H1 (cell line): Measurements from ENCODE around the gene CDH18. TPM values are rescaled to one million over a fixed set of nuclear protein-coding genes. Genes with fewer than 3 reads are reported as not detected.

Source experiments
- CTCF ChIA-PET: fragments of 300-600 bp; sonication (Branson Sonifier 250); formaldehyde crosslinking; loops from one replicate; lab custom pipeline; 2021; ENCODE audit not compliant: partially characterized antibody; lab: Charles Lee
- POLR2A ChIA-PET: fragments of 300-600 bp; sonication (Branson Sonifier 250); formaldehyde crosslinking; loops from one replicate; lab custom pipeline; 2021; ENCODE audit warnings: inconsistent platforms; ENCODE audit not compliant: partially characterized antibody; lab: Charles Lee
- DNase-seq, 2 experiments: peaks; one replicate each; pipeline versions ENCODE4 v3.0.0 to v3.0.0-alpha.2; 2010 to 2022; ENCODE audit warnings: low spot score in 2 of 2, low read depth in 1 of 2, mixed read lengths in 1 of 2
- FAIRE-seq: peaks from 2 replicates; lab custom pipeline; 2011; peaks lifted over from hg19 to GRCh38; lab: Jason Lieb, UNC
- H2AFZ ChIP-seq: 2 replicates; pipeline ENCODE4 v1.8.1; 2012; ENCODE audit warnings: low read length, inconsistent platforms
- H2AK5ac ChIP-seq: 2 replicates; pipeline ENCODE4 v1.6.1; 2013; ENCODE audit warnings: low read depth, low read length
- H2BK120ac ChIP-seq: replicated peaks from 2 replicates; pipeline ENCODE3; 2013; ENCODE audit warnings: low read depth, low read length, inconsistent platforms
- H2BK12ac ChIP-seq: 2 replicates; pipeline ENCODE4 v1.6.1; 2013; ENCODE audit warnings: low read depth, low read length
- H2BK15ac ChIP-seq: 2 replicates; pipeline ENCODE4 v1.6.1; 2013; ENCODE audit warnings: low read length
- H2BK20ac ChIP-seq: 2 replicates; pipeline ENCODE4 v1.6.1; 2013; ENCODE audit warnings: low read length
- H2BK5ac ChIP-seq: 2 replicates; pipeline ENCODE4 v1.6.1; 2013; ENCODE audit warnings: low read depth, low read length
- H3K14ac ChIP-seq: 2 replicates; pipeline ENCODE4 v1.6.1; 2013; ENCODE audit warnings: inconsistent platforms; ENCODE audit not compliant: insufficient read length
- H3K18ac ChIP-seq: 2 replicates; pipeline ENCODE4 v1.6.1; 2013; ENCODE audit warnings: low read length; ENCODE audit errors: extremely low read depth
- H3K23ac ChIP-seq: 2 replicates; pipeline ENCODE4 v1.6.1; 2013; ENCODE audit warnings: inconsistent platforms; ENCODE audit not compliant: insufficient read length
- H3K23me2 ChIP-seq: 2 replicates; pipeline ENCODE4 v1.6.1; 2013; ENCODE audit warnings: low read depth, low read length
- H3K27ac ChIP-seq: 2 replicates; pipeline ENCODE4 v1.6.1; 2011; ENCODE audit warnings: low read depth, low read length, inconsistent platforms
- H3K27me3 ChIP-seq, 4 experiments: replicated peaks in 1 of 4; 1 replicate in 1 of 4; 2 replicates in 3 of 4; pipeline versions ENCODE4 v1.6.1 to v1.8.1; 2011 to 2013; ENCODE audit warnings: low read length in 3 of 4, mild to moderate bottlenecking in 3 of 4, inconsistent platforms in 2 of 4, mixed read lengths in 2 of 4, moderate library complexity in 1 of 4; ENCODE audit not compliant: control insufficient read depth in 3 of 4, insufficient read depth in 3 of 4; ENCODE audit errors: extremely low read depth in 1 of 4
- H3K36me3 ChIP-seq, 4 experiments: 2 replicates each; pipeline versions ENCODE4 v1.6.1 to v1.8.1; 2011 to 2013; ENCODE audit warnings: mild to moderate bottlenecking in 4 of 4, low read length in 3 of 4, moderate library complexity in 2 of 4, control low read depth in 1 of 4, inconsistent platforms in 1 of 4; ENCODE audit not compliant: insufficient read depth in 4 of 4, control insufficient read depth in 2 of 4
- H3K4ac ChIP-seq: replicated peaks from 2 replicates; pipeline ENCODE3; 2013; ENCODE audit warnings: low read length, low read depth, mixed read lengths, inconsistent platforms; ENCODE audit not compliant: insufficient read length
- H3K4me1 ChIP-seq, 4 experiments: replicated peaks in 1 of 4; 1 replicate in 1 of 4; 2 replicates in 3 of 4; pipeline versions ENCODE4 v1.6.1 to v1.8.1; 2011 to 2013; ENCODE audit warnings: low read length in 3 of 4, inconsistent platforms in 2 of 4, mixed read lengths in 1 of 4; ENCODE audit not compliant: insufficient read depth in 4 of 4, control insufficient read depth in 3 of 4
- H3K4me2 ChIP-seq, 2 experiments: 2 replicates each; pipeline versions ENCODE4 v1.6.1 to v1.8.1; 2011 to 2013; ENCODE audit warnings: low read depth in 2 of 2, low read length in 2 of 2, control low read depth in 1 of 2, inconsistent platforms in 1 of 2, mild to moderate bottlenecking in 1 of 2; ENCODE audit not compliant: insufficient read depth in 1 of 2
- H3K4me3 ChIP-seq, 4 experiments: fragments of 200-600, 300-600 bp in 1 of 4; sonication (generic), shearing (Covaris generic), sonication (Bioruptor Twin) in 1 of 4; 2 replicates each; pipeline versions ENCODE4 v1.5.1 to v1.8.1; 2011 to 2016; ENCODE audit warnings: low read length in 4 of 4, low read depth in 3 of 4, control low read depth in 2 of 4, inconsistent platforms in 2 of 4, mild to moderate bottlenecking in 2 of 4, mixed read lengths in 1 of 4, moderate library complexity in 1 of 4; ENCODE audit not compliant: insufficient read depth in 2 of 4; ENCODE audit errors: extremely low read depth in 1 of 4
- H3K56ac ChIP-seq: replicated peaks from 2 replicates; pipeline ENCODE3; 2013; ENCODE audit warnings: low read depth, mild to moderate bottlenecking, mixed read lengths, low read length, inconsistent platforms; ENCODE audit not compliant: insufficient read length
- H3K79me1 ChIP-seq: 2 replicates; pipeline ENCODE4 v1.6.1; 2013; ENCODE audit warnings: low read depth, low read length, control low read depth
- H3K79me2 ChIP-seq, 2 experiments: 2 replicates each; pipeline versions ENCODE4 v1.6.1 to v1.8.1; 2012 to 2013; ENCODE audit warnings: low read length in 2 of 2, mild to moderate bottlenecking in 2 of 2, inconsistent platforms in 1 of 2; ENCODE audit not compliant: insufficient read depth in 2 of 2, control insufficient read depth in 1 of 2
- H3K9ac ChIP-seq, 4 experiments: replicated peaks in 1 of 4; 1 replicate in 1 of 4; 2 replicates in 3 of 4; pipeline versions ENCODE4 v1.6.1 to v1.8.1; 2011 to 2013; ENCODE audit warnings: low read depth in 3 of 4, low read length in 3 of 4, control low read depth in 2 of 4, mild to moderate bottlenecking in 2 of 4, moderate library complexity in 2 of 4, inconsistent platforms in 1 of 4; ENCODE audit errors: extremely low read depth in 1 of 4
- H3K9me3 ChIP-seq, 2 experiments: 2 replicates each; pipeline versions ENCODE4 v1.6.1 to v1.8.1; 2012 to 2013; ENCODE audit warnings: mild to moderate bottlenecking in 2 of 2, moderate library complexity in 2 of 2, control low read depth in 1 of 2, inconsistent platforms in 1 of 2, low read depth in 1 of 2, low read length in 1 of 2, mixed read lengths in 1 of 2; ENCODE audit not compliant: insufficient read depth in 2 of 2
- H4K20me1 ChIP-seq, 2 experiments: replicated peaks in 1 of 2; 2 replicates each; pipeline versions ENCODE3 to v1.8.1; 2011 to 2013; ENCODE audit warnings: inconsistent platforms in 2 of 2, low read length in 2 of 2, mild to moderate bottlenecking in 1 of 2; ENCODE audit not compliant: insufficient read depth in 2 of 2, control insufficient read depth in 1 of 2
- H4K5ac ChIP-seq: 2 replicates; pipeline ENCODE4 v1.6.1; 2013; ENCODE audit warnings: low read length, low read depth, mixed read lengths, inconsistent platforms; ENCODE audit not compliant: insufficient read length
- H4K8ac ChIP-seq: 2 replicates; pipeline ENCODE4 v1.8.0; 2013; ENCODE audit warnings: mild to moderate bottlenecking, moderate library complexity, low read length, inconsistent platforms; ENCODE audit not compliant: insufficient read depth; ENCODE audit errors: extremely low read depth
- H4K91ac ChIP-seq: replicated peaks from 2 replicates; pipeline ENCODE3; 2013; ENCODE audit warnings: low read length, mixed read lengths, inconsistent platforms; ENCODE audit not compliant: insufficient read length
- HDAC2 ChIP-seq, 2 experiments: fragments of 300-600 bp in 1 of 2; sonication (generic) in 1 of 2; IDR thresholded peaks; 2 replicates each; pipeline ENCODE4 v1.6.1; 2011 to 2012; ENCODE audit warnings: low read depth in 2 of 2, low read length in 2 of 2, mild to moderate bottlenecking in 2 of 2, moderate library complexity in 2 of 2, borderline replicate concordance in 1 of 2, inconsistent platforms in 1 of 2
- RXRA ChIP-seq: IDR thresholded peaks from 2 replicates; pipeline ENCODE4 v1.6.1; 2011; ENCODE audit warnings: low read depth, mild to moderate bottlenecking, low read length, moderate library complexity; ENCODE audit not compliant: insufficient read depth
- SIRT6 ChIP-seq: IDR thresholded peaks from one replicate; pipeline ENCODE4 v1.7.1; 2012; ENCODE audit warnings: low read length, inconsistent platforms
- WGBS, 2 experiments: shearing (Covaris generic) in 1 of 2; methylation state at CpG; one replicate each; pipeline versions ENCODE4 v1.1.6 to v1.1.7; 2013 to 2015; ENCODE audit warnings: low lambda C conversion rate in 2 of 2, mixed read lengths in 2 of 2, inconsistent platforms in 1 of 2, low coverage in 1 of 2, missing lambda C conversion rate in 1 of 2; ENCODE audit not compliant: insufficient replicate concordance in 2 of 2, insufficient coverage in 1 of 2, insufficient read length in 1 of 2; ENCODE audit errors: extremely low coverage in 1 of 2, missing lambda C conversion rate in 1 of 2; 5-methylcytosine and 5-hydroxymethylcytosine counted together
- polyA plus RNA-seq, 7 experiments: library from polyadenylated mRNA; depleted of rRNA in 3 of 7; stranded (reverse) in 5 of 7; unstranded in 2 of 7; fragments of >200 nt in 5 of 7; fragments of 200-250 nt in 2 of 7; gene quantifications; 1 replicate in 5 of 7; 2 replicates in 1 of 7; 4 replicates in 1 of 7; pipeline versions ENCODE4 v1.2.1 to v1.2.3, GENCODE V29; 2011 to 2013; ENCODE audit warnings: missing spikeins in 2 of 7, mixed read lengths in 2 of 7
- total RNA-seq: library from RNA; stranded (reverse); fragmentation: NEBNext Ultra II Directional; extraction: Animal tissue kit (Norgen Biotek cat#: 25700); gene quantifications from 2 replicates; pipeline ENCODE4 v1.2.1, GENCODE V29; 2021

Gene CDH18
- total and polyA plus RNA-seq, 2 of the 8 experiments (the other 6 are each of a cell fraction or from before 2014, with no cell fraction given) = 0.30 to 0.32 TPM

DNA sequence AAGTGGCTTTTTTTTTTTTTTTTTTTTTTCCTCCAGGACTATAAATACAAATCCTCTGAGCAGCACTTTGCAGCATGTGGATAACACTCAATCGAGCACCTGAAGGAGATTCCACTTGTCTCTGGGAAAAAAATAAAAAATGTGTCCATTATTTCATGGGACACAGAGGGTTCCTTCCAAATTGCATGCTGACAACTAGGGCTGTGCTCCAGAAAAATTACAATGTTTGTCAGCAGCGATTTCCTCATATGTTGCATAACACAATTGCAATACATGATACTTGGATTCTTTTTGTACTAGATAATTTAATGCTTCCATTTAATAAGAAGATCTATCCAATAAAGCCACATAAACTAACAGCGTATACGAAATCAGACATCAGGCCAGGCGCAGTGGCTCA, 84.4 kb downstream of the CDH18 start:
- no peaks in the 10 kb centered on the region for H4K20me1 ChIP-seq
- no peak overlapping the region for H3K4ac ChIP-seq
- H3K23ac ChIP-seq = no peak overlapping the region
- no peak overlapping the region for H2BK20ac ChIP-seq
- H3K36me3 ChIP-seq = no peaks in the 10 kb centered on the region
- no peak overlapping the region for H3K56ac ChIP-seq
- WGBS, 2 experiments = 91% methylated on average over 5 of the region's 5 CpGs; no CpG with 5 or more reads in 1 of the 2 experiments
- no peak overlapping the region for H3K14ac ChIP-seq
- no peak overlapping the region for H4K5ac ChIP-seq
- no peak overlapping the region for H2BK120ac ChIP-seq
- H3K27me3 ChIP-seq = no peaks in the 10 kb centered on the region
- H3K4me3 ChIP-seq = no peak overlapping the region
- H2BK12ac ChIP-seq = no peak overlapping the region
- no peak for DNase-seq
- POLR2A ChIA-PET = interaction anchor here (0.6 kb wide), 1 partner anchor 8 kb away, joined by 6 read pairs; no protein-coding TSS in a partner anchor
- H2AFZ ChIP-seq = no peak overlapping the region
- no peaks in the 10 kb centered on the region for H3K79me2 ChIP-seq
- no peaks in the 10 kb centered on the region for H3K9me3 ChIP-seq
- H3K79me1 ChIP-seq = no peaks in the 10 kb centered on the region
- no peak for FAIRE-seq
- CTCF ChIA-PET = no interaction called here
- no peak overlapping the region for H4K8ac ChIP-seq
- H3K18ac ChIP-seq = no peak overlapping the region
- no peak overlapping the region for H3K9ac ChIP-seq
- H4K91ac ChIP-seq = no peak overlapping the region
- no peak overlapping the region for H2BK5ac ChIP-seq
- H2AK5ac ChIP-seq = no peak overlapping the region
- peaks cover 0 to 5% (median 0%) of the 10 kb centered on the region in 4 experiments; a peak in 2 of 7 replicates for H3K4me1 ChIP-seq
- no peak overlapping the region for H3K27ac ChIP-seq
- no peaks in the 10 kb centered on the region for H3K23me2 ChIP-seq
- TF ChIP-seq RXRA (no peak), SIRT6 (no peak), HDAC2 (IDR thresholded peaks at IDR 0.05; ENCODE audit: borderline replicate concordance in 1 of 2, low read depth in 2 of 2, low read length in 2 of 2) (no peak)
- no peak overlapping the region for H2BK15ac ChIP-seq
- H3K4me2 ChIP-seq = no peak overlapping the region
